HG03558 (cell line): ENCODE data around the gene BCOR.

Source experiments
- ATAC-seq: cut with Tn5 transposase; IDR thresholded peaks from one replicate; pipeline ENCODE4 v1.9.1; 2021; ENCODE audit warnings: moderate number of reproducible peaks; ENCODE audit not compliant: unreplicated experiment; ENCODE audit errors: extremely low read depth

The BCOR gene

GRCh38 chrX:40039887-40040286 lies 57.9 kb downstream of the BCOR start:
- ATAC-seq = no peak

- ATAC-seq = no peak
Observed at GRCh38 chrX:40037367-40037766, 60.4 kb downstream of the BCOR start.

- no peak for ATAC-seq
Observed at GRCh38 chrX:40035726-40036125, 62.0 kb downstream of the BCOR start.

GRCh38 chrX:40031911-40032310 lies 65.8 kb downstream of the BCOR start:
- ATAC-seq = no peak

- no peak for ATAC-seq
Observed at GRCh38 chrX:40030205-40030604, 67.6 kb downstream of the BCOR start.

- no peak for ATAC-seq
Observed at GRCh38 chrX:40022421-40022820, 75.3 kb downstream of the BCOR start.

GRCh38 chrX:40021647-40022046 lies 76.1 kb downstream of the BCOR start:
- ATAC-seq = no peak

GRCh38 chrX:40019541-40019940 lies 78.2 kb downstream of the BCOR start:
- no peak for ATAC-seq

- ATAC-seq = no peak
Observed at GRCh38 chrX:40018041-40018440, 79.7 kb downstream of the BCOR start.

GRCh38 chrX:40016749-40017148 lies 81.0 kb downstream of the BCOR start:
- no peak for ATAC-seq

GRCh38 chrX:40015693-40016092 lies 82.1 kb downstream of the BCOR start:
- ATAC-seq = no peak

GRCh38 chrX:40013266-40014195 lies 84.2 kb downstream of the BCOR start:
- ATAC-seq = no peak

GRCh38 chrX:40012868-40013265 lies 84.9 kb downstream of the BCOR start:
- no peak for ATAC-seq

- no peak for ATAC-seq
Observed at GRCh38 chrX:40012039-40012867, 85.5 kb downstream of the BCOR start.

- ATAC-seq = no peak
Observed at GRCh38 chrX:40011322-40012038, 86.3 kb downstream of the BCOR start.

- no peak for ATAC-seq
Observed at GRCh38 chrX:40010550-40011321, 87.0 kb downstream of the BCOR start.

- ATAC-seq = no peak
Observed at GRCh38 chrX:40009890-40010289, 87.9 kb downstream of the BCOR start.

GRCh38 chrX:40009462-40009851 lies 88.3 kb downstream of the BCOR start:
- no peak for ATAC-seq

- ATAC-seq = no peak
Observed at GRCh38 chrX:40008791-40009461, 88.8 kb downstream of the BCOR start.
